ENCODE data around the gene PTGER3.

PTGER3 gene

DNA sequence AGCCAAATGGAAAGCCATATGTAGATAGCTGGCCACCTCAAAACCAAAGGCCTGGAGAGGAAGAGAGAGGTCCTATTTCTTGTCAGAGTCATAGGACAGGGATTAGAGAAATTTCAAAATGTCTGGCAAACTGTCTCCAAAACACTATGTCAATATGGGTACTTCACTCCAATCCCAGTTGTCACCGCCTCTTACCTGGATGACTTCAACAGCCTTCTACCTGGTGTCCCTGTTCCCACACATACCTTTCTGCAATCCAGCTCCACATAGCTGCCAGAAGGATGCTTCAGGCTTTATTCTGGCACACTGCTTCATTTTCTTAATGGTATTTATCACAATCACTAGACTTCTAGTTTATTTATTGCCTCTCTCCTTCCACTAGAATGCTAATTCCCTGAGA is 14.5 kb downstream of the PTGER3 start:
- no peak for DNase-seq (ENCODE audit: low spot score)
- in situ Hi-C loops (cut with MboI; ENCODE audit: low pct_unique_long_range_greater_than_20kb, low sequenced_read_pairs, unreplicated experiment), result no loop called here
- TF ChIP-seq, protein P1, sequence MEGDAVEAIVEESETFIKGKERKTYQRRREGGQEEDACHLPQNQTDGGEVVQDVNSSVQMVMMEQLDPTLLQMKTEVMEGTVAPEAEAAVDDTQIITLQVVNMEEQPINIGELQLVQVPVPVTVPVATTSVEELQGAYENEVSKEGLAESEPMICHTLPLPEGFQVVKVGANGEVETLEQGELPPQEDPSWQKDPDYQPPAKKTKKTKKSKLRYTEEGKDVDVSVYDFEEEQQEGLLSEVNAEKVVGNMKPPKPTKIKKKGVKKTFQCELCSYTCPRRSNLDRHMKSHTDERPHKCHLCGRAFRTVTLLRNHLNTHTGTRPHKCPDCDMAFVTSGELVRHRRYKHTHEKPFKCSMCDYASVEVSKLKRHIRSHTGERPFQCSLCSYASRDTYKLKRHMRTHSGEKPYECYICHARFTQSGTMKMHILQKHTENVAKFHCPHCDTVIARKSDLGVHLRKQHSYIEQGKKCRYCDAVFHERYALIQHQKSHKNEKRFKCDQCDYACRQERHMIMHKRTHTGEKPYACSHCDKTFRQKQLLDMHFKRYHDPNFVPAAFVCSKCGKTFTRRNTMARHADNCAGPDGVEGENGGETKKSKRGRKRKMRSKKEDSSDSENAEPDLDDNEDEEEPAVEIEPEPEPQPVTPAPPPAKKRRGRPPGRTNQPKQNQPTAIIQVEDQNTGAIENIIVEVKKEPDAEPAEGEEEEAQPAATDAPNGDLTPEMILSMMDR (IDR thresholded peaks at IDR 0.05; ENCODE audit: extremely low read depth, insufficient read depth, missing control alignments), result no peak

GRCh38 chr1:71031426-71031825 is 16.2 kb downstream of the PTGER3 start:
- in situ Hi-C loops (cut with MboI; ENCODE audit: low pct_unique_long_range_greater_than_20kb, low sequenced_read_pairs, unreplicated experiment), result no loop called here
- no peak for DNase-seq (ENCODE audit: low spot score)
- TF ChIP-seq, protein P1 (IDR thresholded peaks at IDR 0.05; ENCODE audit: extremely low read depth, insufficient read depth, missing control alignments), result no peak

DNA sequence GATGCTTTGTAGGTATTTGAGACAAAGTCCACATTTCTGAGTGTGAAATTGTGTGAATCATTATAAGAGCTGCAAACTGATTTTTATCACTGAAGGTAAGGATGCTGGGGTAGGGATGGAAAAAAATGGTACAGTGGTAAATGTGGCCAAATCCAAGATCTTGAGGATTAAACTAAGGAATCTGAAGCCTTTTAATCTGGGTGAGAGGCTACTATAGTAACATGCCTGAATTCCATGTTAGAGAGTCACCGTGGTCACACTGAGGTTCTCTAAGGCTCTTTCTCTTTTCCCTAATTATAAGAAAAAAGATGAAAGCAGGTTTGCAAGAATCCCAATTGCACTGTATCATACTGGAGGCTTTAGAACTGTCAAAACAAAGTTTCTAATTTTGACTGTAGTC is 17.6 kb downstream of the PTGER3 start:
- DNase-seq (ENCODE audit: low spot score), result no peak
- in situ Hi-C loops (cut with MboI; ENCODE audit: low pct_unique_long_range_greater_than_20kb, low sequenced_read_pairs, unreplicated experiment), result no loop called here
- TF ChIP-seq, protein P1 (IDR thresholded peaks at IDR 0.05; ENCODE audit: extremely low read depth, insufficient read depth, missing control alignments), result no peak

- in situ Hi-C loops (cut with MboI; ENCODE audit: low pct_unique_long_range_greater_than_20kb, low sequenced_read_pairs, unreplicated experiment), result no loop called here
- no peak for DNase-seq (ENCODE audit: low spot score)
- TF ChIP-seq, protein P1 (IDR thresholded peaks at IDR 0.05; ENCODE audit: extremely low read depth, insufficient read depth, missing control alignments), result no peak
Observed at GRCh38 chr1:71028981-71029380, 18.6 kb downstream of the PTGER3 start.

DNA sequence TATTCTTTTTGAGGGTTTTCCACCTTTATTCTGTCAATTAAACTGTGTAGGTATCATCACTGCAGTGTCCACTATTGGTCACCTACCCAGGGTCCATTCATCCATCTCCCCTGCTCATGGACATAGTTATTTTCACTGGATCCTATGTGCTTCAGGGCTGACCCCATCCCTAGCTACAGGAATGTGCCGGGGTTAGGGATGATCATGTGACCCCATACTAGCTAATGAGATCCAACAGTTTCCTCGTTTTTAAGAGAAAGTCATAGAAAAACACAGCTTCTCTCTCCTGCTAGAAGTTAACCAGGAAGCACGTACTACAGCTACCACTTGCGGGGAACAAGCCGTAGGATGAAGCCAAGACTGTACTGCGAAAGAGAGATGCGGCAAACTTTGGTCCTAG is 19.6 kb downstream of the PTGER3 start:
- in situ Hi-C loops (cut with MboI; ENCODE audit: low pct_unique_long_range_greater_than_20kb, low sequenced_read_pairs, unreplicated experiment), result no loop called here
- TF ChIP-seq, protein P1 (IDR thresholded peaks at IDR 0.05; ENCODE audit: extremely low read depth, insufficient read depth, missing control alignments), result no peak
- DNase-seq (ENCODE audit: low spot score), result no peak

DNA sequence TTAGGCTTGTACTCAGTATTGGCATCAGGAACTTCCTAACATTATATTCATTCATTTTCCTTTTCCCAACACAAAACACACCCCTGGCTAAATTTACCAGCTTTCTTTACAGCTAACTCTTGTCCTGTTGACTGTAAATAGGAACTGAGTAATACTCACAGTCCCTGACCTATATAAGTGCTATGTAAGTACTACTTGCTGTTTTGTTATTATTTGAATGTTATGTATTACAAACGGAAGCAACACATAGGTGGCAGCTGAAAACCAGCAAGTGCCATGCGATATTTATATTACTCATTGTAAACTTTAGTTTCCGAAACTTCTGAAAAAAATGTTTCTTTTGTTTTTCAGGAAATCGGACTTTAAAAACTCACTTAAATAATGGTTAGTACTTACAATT is 21.5 kb downstream of the PTGER3 start:
- TF ChIP-seq, protein P1 (IDR thresholded peaks at IDR 0.05; ENCODE audit: extremely low read depth, insufficient read depth, missing control alignments), result no peak
- in situ Hi-C loops (cut with MboI; ENCODE audit: low pct_unique_long_range_greater_than_20kb, low sequenced_read_pairs, unreplicated experiment), result no loop called here
- no peak for DNase-seq (ENCODE audit: low spot score)

DNA sequence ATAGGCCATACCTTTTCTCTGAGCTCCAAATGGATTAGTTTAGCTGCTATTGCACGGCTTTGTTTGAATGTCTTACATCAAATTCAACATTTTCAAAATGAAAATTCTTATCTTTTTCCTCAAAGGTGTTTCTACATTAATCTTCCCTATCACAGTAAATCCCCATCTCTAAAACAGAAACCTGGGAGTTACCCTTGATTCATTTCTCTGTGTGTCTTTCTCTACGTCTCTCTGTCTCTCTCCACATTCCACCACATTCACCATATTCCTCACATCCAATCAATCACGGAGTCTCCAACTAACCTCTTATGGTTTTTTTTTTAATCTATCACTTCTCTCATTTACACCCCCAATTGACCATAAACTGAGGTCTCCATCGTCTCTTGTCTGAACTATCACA is 24.1 kb downstream of the PTGER3 start:
- TF ChIP-seq, protein P1 (IDR thresholded peaks at IDR 0.05; ENCODE audit: extremely low read depth, insufficient read depth, missing control alignments), result no peak
- no peak for DNase-seq (ENCODE audit: low spot score)
- in situ Hi-C loops (cut with MboI; ENCODE audit: low pct_unique_long_range_greater_than_20kb, low sequenced_read_pairs, unreplicated experiment), result no loop called here
